PC-9 (cell line): Measurements from ENCODE around the gene SLC22A12. TPM values are rescaled to one million over a fixed set of nuclear protein-coding genes. Genes with fewer than 3 reads are reported as not detected.
"Not testable (repeated sequence)": the region's sequence is repeated elsewhere in the genome, so short reads cannot be mapped to it uniquely, and the experiment has no call there.

Experiments used
- BruUV-seq: library from RNA; stranded (reverse); fragments of 400-500 nt; replicated peaks from 2 replicates; lab custom pipeline; 2021; lab: Mats Ljungman, UMichigan
- CTCF ChIA-PET: fragments of 300-600 bp; sonication (Branson Sonifier 250); formaldehyde crosslinking; loops from one replicate; lab custom pipeline; 2022; ENCODE audit warnings: antibody characterized with exemption; lab: Charles Lee
- POLR2A ChIA-PET: fragments of 300-600 bp; sonication (Branson Sonifier 250); formaldehyde crosslinking; loops from one replicate; lab custom pipeline; 2022; ENCODE audit warnings: antibody characterized with exemption; ENCODE audit not compliant: unreplicated experiment; lab: Charles Lee
- DNase-seq, 2 experiments: peaks; one replicate each; pipeline versions ENCODE4 v3.0.0 to v3.0.0-alpha.2; 2015 to 2022; ENCODE audit warnings: mixed read lengths in 1 of 2
- H2AFZ ChIP-seq: fragments of 200-600 bp; sonication (generic); 2 replicates; pipeline ENCODE4 v1.8.1; 2017; ENCODE audit warnings: antibody characterized with exemption
- H3F3A ChIP-seq: fragments of 200-600 bp; sonication (generic); 2 replicates; pipeline ENCODE4 v1.8.1; 2017; ENCODE audit warnings: antibody characterized with exemption, mild to moderate bottlenecking, low read depth; ENCODE audit not compliant: insufficient read depth
- H3K27ac ChIP-seq: fragments of 200-600 bp; sonication (generic); 2 replicates; pipeline ENCODE4 v1.6.1; 2016; ENCODE audit warnings: mixed run types
- H3K27me3 ChIP-seq: fragments of 200-600 bp; sonication (generic); 2 replicates; pipeline ENCODE4 v1.6.1; 2016; ENCODE audit warnings: low read depth, mixed run types; ENCODE audit not compliant: insufficient read depth
- H3K36me3 ChIP-seq: fragments of 200-600 bp; sonication (generic); 2 replicates; pipeline ENCODE4 v1.6.1; 2016; ENCODE audit warnings: low read depth, mixed run types
- H3K4me1 ChIP-seq: fragments of 200-600 bp; sonication (generic); replicated peaks from 2 replicates; pipeline ENCODE4 v1.6.1; 2016; ENCODE audit warnings: mixed run types; ENCODE audit not compliant: insufficient read depth
- H3K4me2 ChIP-seq: fragments of 200-600 bp; sonication (generic); 2 replicates; pipeline ENCODE4 v1.6.1; 2017; ENCODE audit warnings: mixed run types
- H3K4me3 ChIP-seq: fragments of 200-600 bp; sonication (generic); 2 replicates; pipeline ENCODE4 v1.6.1; 2016; ENCODE audit warnings: mixed run types
- H3K79me2 ChIP-seq: fragments of 200-600 bp; sonication (generic); 2 replicates; pipeline ENCODE4 v1.6.1; 2017; ENCODE audit warnings: low read depth, mixed run types
- H3K9me2 ChIP-seq: fragments of 200-600 bp; sonication (generic); 2 replicates; pipeline ENCODE4 v1.8.1; 2017; ENCODE audit warnings: mild to moderate bottlenecking; ENCODE audit not compliant: insufficient read depth
- H3K9me3 ChIP-seq: fragments of 200-600 bp; sonication (generic); 2 replicates; pipeline ENCODE4 v1.8.1; 2016; ENCODE audit warnings: low read depth; ENCODE audit not compliant: insufficient read depth
- H4K20me1 ChIP-seq: fragments of 200-600 bp; sonication (generic); 2 replicates; pipeline ENCODE4 v1.8.1; 2017; ENCODE audit not compliant: insufficient read depth
- EZH2 ChIP-seq: fragments of 200-600 bp; sonication (generic); IDR thresholded peaks from 2 replicates; pipeline ENCODE4 v1.8.0; 2017; ENCODE audit warnings: antibody characterized with exemption, low read depth
- intact Hi-C: fragments of 100-400 bp; cut with micrococcal nuclease; formaldehyde crosslinking; loops from one replicate; pipeline ENCODE4 v1.10.0; 2022; ENCODE audit not compliant: unreplicated experiment
- total RNA-seq: library from RNA; stranded (reverse); gene quantifications from 2 replicates; pipeline ENCODE4 v1.2.3, GENCODE V29; 2021
- TF ChIP-seq, protein P1 (sequence below): fragments of 200-600 bp; sonication (generic); conservative IDR thresholded peaks from 2 replicates; pipeline ENCODE4 v1.6.1; 2017; ENCODE audit warnings: mixed run types, antibody characterized with exemption, mild to moderate bottlenecking, moderate library complexity

SLC22A12 gene
- total RNA-seq, 1 experiment from 2014 or later = not detected

DNA sequence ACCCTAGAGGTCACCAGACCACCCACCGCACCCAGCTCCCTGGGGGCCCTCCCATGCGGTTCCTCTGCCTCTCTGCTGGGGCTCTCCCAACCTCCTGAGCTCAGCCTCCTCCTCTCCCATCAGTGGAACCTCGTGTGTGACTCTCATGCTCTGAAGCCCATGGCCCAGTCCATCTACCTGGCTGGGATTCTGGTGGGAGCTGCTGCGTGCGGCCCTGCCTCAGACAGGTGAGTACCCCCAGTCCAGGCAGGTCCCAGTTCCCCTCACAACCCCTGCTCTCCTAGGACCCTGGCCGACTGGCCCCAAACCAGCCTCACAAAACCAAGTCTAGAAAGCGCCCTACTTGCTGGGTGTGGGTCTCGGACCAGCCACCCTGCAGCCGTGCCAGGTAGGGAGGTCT lies 1.6 kb downstream of the SLC22A12 start:
- DNase-seq = no peak
- CTCF ChIA-PET = no interaction called here
- Histone ChIP-seq H2AFZ (no peak overlapping the region), H3K27ac (no peak overlapping the region), H3K79me2 (no peaks in the 10 kb centered on the region), H3K4me1 (no peaks in the 10 kb centered on the region), H3K4me3 (no peak overlapping the region), H4K20me1 (no peaks in the 10 kb centered on the region), H3K9me2 (no peaks in the 10 kb centered on the region), H3K4me2 (no peak overlapping the region), H3K27me3 (peaks cover 44% of the 10 kb centered on the region), H3F3A (no peaks in the 10 kb centered on the region), H3K9me3 (peaks cover 8% of the 10 kb centered on the region; the same call in 1 of the 2 replicates), H3K36me3 (no peaks in the 10 kb centered on the region)
- POLR2A ChIA-PET = no interaction called here
- no peak for TF ChIP-seq EZH2
- TF ChIP-seq, protein P1, sequence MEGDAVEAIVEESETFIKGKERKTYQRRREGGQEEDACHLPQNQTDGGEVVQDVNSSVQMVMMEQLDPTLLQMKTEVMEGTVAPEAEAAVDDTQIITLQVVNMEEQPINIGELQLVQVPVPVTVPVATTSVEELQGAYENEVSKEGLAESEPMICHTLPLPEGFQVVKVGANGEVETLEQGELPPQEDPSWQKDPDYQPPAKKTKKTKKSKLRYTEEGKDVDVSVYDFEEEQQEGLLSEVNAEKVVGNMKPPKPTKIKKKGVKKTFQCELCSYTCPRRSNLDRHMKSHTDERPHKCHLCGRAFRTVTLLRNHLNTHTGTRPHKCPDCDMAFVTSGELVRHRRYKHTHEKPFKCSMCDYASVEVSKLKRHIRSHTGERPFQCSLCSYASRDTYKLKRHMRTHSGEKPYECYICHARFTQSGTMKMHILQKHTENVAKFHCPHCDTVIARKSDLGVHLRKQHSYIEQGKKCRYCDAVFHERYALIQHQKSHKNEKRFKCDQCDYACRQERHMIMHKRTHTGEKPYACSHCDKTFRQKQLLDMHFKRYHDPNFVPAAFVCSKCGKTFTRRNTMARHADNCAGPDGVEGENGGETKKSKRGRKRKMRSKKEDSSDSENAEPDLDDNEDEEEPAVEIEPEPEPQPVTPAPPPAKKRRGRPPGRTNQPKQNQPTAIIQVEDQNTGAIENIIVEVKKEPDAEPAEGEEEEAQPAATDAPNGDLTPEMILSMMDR = no peak
- intact Hi-C loops = no loop called here
- no TSS peak for BruUV-seq

DNA sequence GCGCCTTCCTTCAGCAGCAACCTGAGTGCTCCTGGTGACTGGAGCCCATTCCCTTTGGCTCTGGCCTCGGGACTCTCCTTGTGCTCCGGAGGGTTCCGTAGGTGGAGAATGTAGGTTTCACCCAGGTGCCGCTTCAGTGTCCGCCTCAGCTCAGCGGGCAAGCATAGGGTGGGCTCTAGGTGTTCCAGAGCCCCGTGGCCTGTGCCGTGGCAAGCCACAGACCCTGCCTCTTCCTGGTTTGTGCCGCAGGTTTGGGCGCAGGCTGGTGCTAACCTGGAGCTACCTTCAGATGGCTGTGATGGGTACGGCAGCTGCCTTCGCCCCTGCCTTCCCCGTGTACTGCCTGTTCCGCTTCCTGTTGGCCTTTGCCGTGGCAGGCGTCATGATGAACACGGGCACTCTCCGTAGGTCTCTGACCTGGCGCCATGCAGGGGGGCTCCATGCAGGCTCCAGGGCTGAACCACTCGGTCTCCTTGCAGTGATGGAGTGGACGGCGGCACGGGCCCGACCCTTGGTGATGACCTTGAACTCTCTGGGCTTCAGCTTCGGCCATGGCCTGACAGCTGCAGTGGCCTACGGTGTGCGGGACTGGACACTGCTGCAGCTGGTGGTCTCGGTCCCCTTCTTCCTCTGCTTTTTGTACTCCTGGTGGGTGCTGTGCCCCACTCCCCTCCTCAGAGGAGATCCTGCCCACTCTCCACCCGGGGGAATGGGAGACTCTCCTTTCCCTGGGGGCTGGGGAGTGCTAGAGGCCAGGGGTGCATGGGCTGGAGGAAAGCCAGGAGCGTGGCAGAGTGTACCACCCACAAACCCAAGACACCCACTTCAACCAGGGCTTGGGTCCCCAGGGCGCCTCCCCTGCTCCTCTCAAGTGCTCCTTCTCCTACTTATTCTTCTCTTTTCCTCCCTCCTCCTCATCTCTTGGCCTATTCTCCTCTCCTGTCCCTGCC lies 2.4 kb downstream of the SLC22A12 start:
- Histone ChIP-seq H3K9me2 (no peaks in the 10 kb centered on the region), H3K79me2 (no peaks in the 10 kb centered on the region), H3K4me3 (no peak overlapping the region), H4K20me1 (no peaks in the 10 kb centered on the region), H2AFZ (no peak overlapping the region), H3K4me2 (no peak overlapping the region), H3K9me3 (peaks cover 5% of the 10 kb centered on the region; the same call in 1 of the 2 replicates), H3F3A (no peaks in the 10 kb centered on the region), H3K27ac (no peak overlapping the region), H3K36me3 (no peaks in the 10 kb centered on the region), H3K27me3 (peaks cover 51% of the 10 kb centered on the region), H3K4me1 (no peaks in the 10 kb centered on the region)
- intact Hi-C loops = no loop called here
- DNase-seq = no peak
- POLR2A ChIA-PET = no interaction called here
- BruUV-seq = no TSS peak
- TF ChIP-seq EZH2 = no peak
- TF ChIP-seq, protein P1 = no peak
- CTCF ChIA-PET = no interaction called here

DNA sequence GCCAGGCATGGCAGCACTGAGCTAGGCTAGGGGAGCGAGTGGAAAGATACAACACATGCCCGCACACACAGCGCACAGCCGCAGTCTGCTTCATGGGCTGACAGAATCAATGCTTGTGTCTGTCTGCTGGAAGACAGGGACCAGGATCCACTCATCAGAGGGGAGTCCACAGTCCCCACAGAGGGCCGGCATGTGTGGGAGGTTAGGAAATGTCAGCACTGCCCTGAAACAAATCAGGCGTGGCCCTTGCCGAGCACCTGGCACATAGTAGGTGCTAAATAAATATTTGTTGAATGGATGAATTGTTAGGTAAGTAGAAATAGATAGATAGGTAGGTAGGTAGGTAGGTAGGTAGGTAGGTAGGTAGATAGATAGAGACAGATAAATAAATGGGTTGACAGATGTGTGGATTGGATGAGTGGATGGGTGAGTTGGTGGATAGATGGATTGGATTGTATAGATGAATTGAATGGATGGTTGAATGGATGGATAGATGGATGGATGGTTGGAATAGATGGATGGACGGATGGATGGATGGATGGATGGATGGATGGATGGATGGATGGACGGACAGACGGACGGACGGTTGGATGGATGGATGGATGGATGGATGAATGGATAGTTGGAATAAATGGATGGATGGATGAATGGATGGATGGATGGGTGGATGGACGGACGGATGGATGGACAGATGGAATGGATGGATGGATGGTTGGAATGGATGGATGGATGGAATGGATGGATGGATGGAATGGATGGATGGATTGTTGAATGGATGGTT lies 3.3 kb downstream of the SLC22A12 start:
- Histone ChIP-seq H2AFZ (no peak overlapping the region), H3F3A (no peaks in the 10 kb centered on the region), H3K27ac (no peak overlapping the region), H3K4me2 (no peak overlapping the region), H3K9me3 (no peaks in the 10 kb centered on the region), H3K79me2 (no peaks in the 10 kb centered on the region), H3K9me2 (no peaks in the 10 kb centered on the region), H3K27me3 (peaks cover 58% of the 10 kb centered on the region), H3K4me1 (no peaks in the 10 kb centered on the region), H4K20me1 (no peaks in the 10 kb centered on the region), H3K4me3 (no peak overlapping the region), H3K36me3 (no peaks in the 10 kb centered on the region)
- POLR2A ChIA-PET = no interaction called here
- CTCF ChIA-PET = no interaction called here
- intact Hi-C loops = no loop called here
- TF ChIP-seq EZH2 = no peak
- TF ChIP-seq, protein P1 = no peak
- no peak for DNase-seq
- BruUV-seq = no TSS peak

DNA sequence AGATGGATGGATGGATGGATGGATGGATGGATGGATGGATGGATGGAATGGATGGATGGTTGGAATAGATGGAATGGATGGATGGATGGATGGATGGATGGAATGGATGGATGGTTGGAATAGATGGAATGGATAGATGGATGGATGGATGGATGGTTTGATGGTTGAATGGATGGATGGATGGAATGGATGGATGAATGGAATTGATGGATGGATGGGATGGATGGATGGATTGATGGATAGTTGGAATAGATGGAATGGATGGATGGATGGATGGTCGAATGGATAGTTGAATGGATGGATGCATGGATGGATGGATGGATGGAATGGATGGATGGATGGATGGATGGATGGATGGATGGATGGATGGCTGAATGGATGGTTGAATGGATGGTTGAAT lies 4.9 kb downstream of the SLC22A12 start:
- not testable (repeated sequence) for H3K79me2 ChIP-seq, H3K27ac ChIP-seq

More for the DNA sequence above, 4.9 kb downstream of the SLC22A12 start:
- DNase-seq, H3K9me3 ChIP-seq, H3F3A ChIP-seq, H3K4me3 ChIP-seq, H2AFZ ChIP-seq, CTCF ChIA-PET, H3K36me3 ChIP-seq, POLR2A ChIA-PET, H3K4me2 ChIP-seq, intact Hi-C loops, BruUV-seq, H3K9me2 ChIP-seq, H4K20me1 ChIP-seq, H3K4me1 ChIP-seq: not testable (repeated sequence)
- H3K27me3 ChIP-seq = peaks cover 70% of the 10 kb centered on the region
